DND-41 (cell line): Measurements from ENCODE around the gene USH1G.

Experiments
- ATAC-seq: fragments of 200-7000 bp; cut with Tn5 transposase; 3 replicates; pipeline ENCODE4 v1.9.1; 2021; ENCODE audit warnings: low read depth; ENCODE audit not compliant: insufficient read depth
- DNase-seq: peaks from one replicate; pipeline ENCODE4 v3.0.0-alpha.2; 2020
- H2AFZ ChIP-seq: 2 replicates; pipeline ENCODE4 v1.6.0; 2012; ENCODE audit warnings: low read depth, low read length
- H3K27ac ChIP-seq: 2 replicates; pipeline ENCODE4 v1.5.1; 2012; ENCODE audit warnings: low read length, inconsistent platforms
- H3K27me3 ChIP-seq: fragments of 200-600 bp; sonication (generic); 2 replicates; pipeline ENCODE4 v1.6.0; 2012; ENCODE audit warnings: low read length, mild to moderate bottlenecking, inconsistent platforms; ENCODE audit not compliant: insufficient read depth, poor library complexity
- H3K36me3 ChIP-seq: 2 replicates; pipeline ENCODE4 v1.5.1; 2012; ENCODE audit warnings: low read length, inconsistent platforms; ENCODE audit not compliant: insufficient read depth
- H3K4me1 ChIP-seq: 2 replicates; pipeline ENCODE4 v1.5.1; 2012; ENCODE audit warnings: mild to moderate bottlenecking, low read length; ENCODE audit not compliant: insufficient read depth
- H3K4me2 ChIP-seq: 2 replicates; pipeline ENCODE4 v1.6.0; 2012; ENCODE audit warnings: mild to moderate bottlenecking, moderate library complexity, low read length, inconsistent platforms; ENCODE audit not compliant: insufficient read depth
- H3K4me3 ChIP-seq, 2 experiments: fragments of 200-600 bp in 1 of 2; shearing (Covaris generic) in 1 of 2; 2 replicates each; pipeline ENCODE4 v1.5.1; 2012 to 2016; ENCODE audit warnings: inconsistent platforms in 2 of 2, low read length in 2 of 2, mild to moderate bottlenecking in 2 of 2, low read depth in 1 of 2, moderate library complexity in 1 of 2
- H3K79me2 ChIP-seq: 2 replicates; pipeline ENCODE4 v1.6.0; 2012; ENCODE audit warnings: low read length, inconsistent platforms; ENCODE audit not compliant: insufficient read depth
- H3K9ac ChIP-seq: 2 replicates; pipeline ENCODE4 v1.6.0; 2012; ENCODE audit warnings: low read depth, mild to moderate bottlenecking, inconsistent platforms, low read length, moderate library complexity
- H3K9me3 ChIP-seq: 2 replicates; pipeline ENCODE4 v1.5.1; 2012; ENCODE audit warnings: low read length, moderate library complexity, mild to moderate bottlenecking, inconsistent platforms; ENCODE audit not compliant: insufficient read depth, severe bottlenecking
- H4K20me1 ChIP-seq: 2 replicates; pipeline ENCODE4 v1.6.0; 2012; ENCODE audit warnings: low read length; ENCODE audit not compliant: insufficient read depth
- EZH2 ChIP-seq: IDR thresholded peaks from 3 replicates; pipeline ENCODE4 v1.6.1; 2012; ENCODE audit warnings: borderline replicate concordance, low read depth, mild to moderate bottlenecking, moderate library complexity, low read length, inconsistent platforms; ENCODE audit not compliant: severe bottlenecking
- TF ChIP-seq, protein P1 (sequence below): IDR thresholded peaks from 2 replicates; pipeline ENCODE4 v1.5.1; 2012; ENCODE audit warnings: borderline replicate concordance, low read length, moderate library complexity, mild to moderate bottlenecking; ENCODE audit not compliant: poor library complexity, severe bottlenecking; ENCODE audit errors: extremely low read depth

Gene USH1G

DNA sequence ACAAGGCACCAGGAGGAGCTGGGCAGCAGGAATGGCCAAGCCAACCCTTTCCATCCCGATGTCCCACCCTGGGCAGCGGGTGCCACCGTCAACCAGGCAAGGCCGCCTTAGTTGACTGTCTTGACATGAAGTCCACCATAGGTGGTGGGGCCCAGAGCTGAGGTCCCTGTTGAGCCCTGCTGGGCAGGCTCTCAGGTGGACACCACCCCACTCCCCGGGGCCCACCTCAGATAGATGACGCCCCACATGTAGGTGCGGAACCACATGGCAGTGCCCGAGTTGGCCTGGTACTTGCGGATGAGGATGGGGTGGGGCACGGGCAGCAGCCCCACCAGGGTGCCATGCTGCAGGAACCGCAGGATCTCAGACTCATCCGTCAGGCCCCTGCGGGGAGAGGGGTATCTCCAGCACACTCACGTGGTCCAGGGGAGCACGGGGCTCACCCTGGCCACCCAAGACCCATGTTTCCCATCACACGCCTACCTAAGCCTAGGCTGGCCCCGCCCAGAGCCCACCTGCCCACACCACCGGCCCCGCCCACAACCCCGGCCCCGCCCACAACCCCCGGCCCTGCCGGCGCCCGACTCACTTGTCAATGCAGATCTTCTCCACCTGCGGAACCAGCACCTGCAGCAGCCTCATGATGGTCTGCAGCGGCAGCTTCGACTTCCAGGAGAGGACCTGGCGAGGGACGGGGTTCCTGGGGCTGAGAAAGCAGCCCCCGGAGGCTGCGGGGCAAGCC, 28.8 kb upstream of the USH1G start:
- no peak for DNase-seq

DNA sequence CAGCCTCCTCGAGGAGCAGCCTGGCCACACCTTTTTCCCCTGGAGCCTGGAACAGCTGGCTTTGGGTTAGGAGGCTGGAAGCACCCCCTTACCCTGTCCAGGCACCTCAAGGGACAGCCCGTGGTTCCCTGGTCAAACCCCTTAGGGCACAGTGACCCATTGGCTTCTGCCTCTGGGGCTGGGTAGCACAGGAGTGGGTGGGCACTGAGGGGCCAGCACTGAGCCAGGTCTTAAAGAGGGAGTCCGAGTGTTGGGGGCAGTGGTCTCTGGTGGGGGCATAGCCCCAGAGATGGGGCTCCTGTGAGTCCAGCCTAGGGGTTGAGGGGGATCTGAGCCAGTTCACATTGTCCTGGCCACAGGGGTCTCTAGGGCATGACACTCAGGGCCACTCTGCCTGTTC, 28.0 kb upstream of the USH1G start:
- no peak for ATAC-seq
- Histone ChIP-seq H3K9ac (no peak overlapping the region), H4K20me1 (no peaks in the 10 kb centered on the region), H3K36me3 (no peaks in the 10 kb centered on the region), H3K4me1 (no peaks in the 10 kb centered on the region), H3K9me3 (no peaks in the 10 kb centered on the region), H3K27ac (no peak overlapping the region), H3K4me2 (no peak overlapping the region), H3K79me2 (no peaks in the 10 kb centered on the region), H2AFZ (no peak overlapping the region), H3K4me3 (no peak overlapping the region), H3K27me3 (peaks cover 3% of the 10 kb centered on the region)
- TF ChIP-seq EZH2 = no peak
- TF ChIP-seq, protein P1, sequence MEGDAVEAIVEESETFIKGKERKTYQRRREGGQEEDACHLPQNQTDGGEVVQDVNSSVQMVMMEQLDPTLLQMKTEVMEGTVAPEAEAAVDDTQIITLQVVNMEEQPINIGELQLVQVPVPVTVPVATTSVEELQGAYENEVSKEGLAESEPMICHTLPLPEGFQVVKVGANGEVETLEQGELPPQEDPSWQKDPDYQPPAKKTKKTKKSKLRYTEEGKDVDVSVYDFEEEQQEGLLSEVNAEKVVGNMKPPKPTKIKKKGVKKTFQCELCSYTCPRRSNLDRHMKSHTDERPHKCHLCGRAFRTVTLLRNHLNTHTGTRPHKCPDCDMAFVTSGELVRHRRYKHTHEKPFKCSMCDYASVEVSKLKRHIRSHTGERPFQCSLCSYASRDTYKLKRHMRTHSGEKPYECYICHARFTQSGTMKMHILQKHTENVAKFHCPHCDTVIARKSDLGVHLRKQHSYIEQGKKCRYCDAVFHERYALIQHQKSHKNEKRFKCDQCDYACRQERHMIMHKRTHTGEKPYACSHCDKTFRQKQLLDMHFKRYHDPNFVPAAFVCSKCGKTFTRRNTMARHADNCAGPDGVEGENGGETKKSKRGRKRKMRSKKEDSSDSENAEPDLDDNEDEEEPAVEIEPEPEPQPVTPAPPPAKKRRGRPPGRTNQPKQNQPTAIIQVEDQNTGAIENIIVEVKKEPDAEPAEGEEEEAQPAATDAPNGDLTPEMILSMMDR = no peak
- no peak for DNase-seq

More for the DNA sequence above, 28.8 kb upstream of the USH1G start:
- no peaks in the 10 kb centered on the region for H3K9me3 ChIP-seq
- no peaks in the 10 kb centered on the region for H4K20me1 ChIP-seq
- H3K27me3 ChIP-seq = peaks cover 3% of the 10 kb centered on the region
- H3K79me2 ChIP-seq = no peaks in the 10 kb centered on the region
- TF ChIP-seq, protein P1 = no peak
- no peak for TF ChIP-seq EZH2
- H3K4me1 ChIP-seq = no peaks in the 10 kb centered on the region
- no peak overlapping the region for H3K27ac ChIP-seq
- H3K9ac ChIP-seq = no peak overlapping the region
- ATAC-seq = no peak
- H2AFZ ChIP-seq = no peak overlapping the region
- H3K4me3 ChIP-seq = no peak overlapping the region
- no peaks in the 10 kb centered on the region for H3K36me3 ChIP-seq
- H3K4me2 ChIP-seq = no peak overlapping the region

- Histone ChIP-seq H3K27ac (no peak overlapping the region), H2AFZ (no peak overlapping the region), H3K9ac (no peak overlapping the region), H3K36me3 (no peaks in the 10 kb centered on the region), H3K9me3 (no peaks in the 10 kb centered on the region), H3K27me3 (peaks cover 8% of the 10 kb centered on the region), H3K4me3 (no peak overlapping the region), H3K4me1 (no peaks in the 10 kb centered on the region), H4K20me1 (no peaks in the 10 kb centered on the region), H3K4me2 (no peak overlapping the region), H3K79me2 (no peaks in the 10 kb centered on the region)
- ATAC-seq (no peak), DNase-seq (no peak)
- TF ChIP-seq, protein P1 = no peak
- TF ChIP-seq EZH2 = no peak
Observed at GRCh38 chr17:74950207-74950606, 27.2 kb upstream of the USH1G start.
